Stomach (tissue), 4 donors: ENCODE results near the gene CHD5.

ENCODE experiments used
- EP300 ChIP-seq: sonication (generic); formaldehyde crosslinking; IDR thresholded peaks from one replicate; pipeline ENCODE4 v1.6.1; 2017; ENCODE audit warnings: antibody characterized with exemption
- POLR2AphosphoS5 ChIP-seq, 3 donors: sonication (generic); formaldehyde crosslinking; IDR thresholded peaks; one replicate each; pipeline ENCODE4 v1.6.1; 2016; ENCODE audit warnings: antibody characterized with exemption in 3 of 3
- TF ChIP-seq, protein P1 (sequence below), 7 experiments: fragments of 450-650 bp in 4 of 7; fragments of 200-600 bp in 3 of 7; sonication (generic) in 3 of 7; IDR thresholded peaks; one replicate each; pipeline ENCODE4 v1.5.1; 2016 to 2019; ENCODE audit warnings: antibody characterized with exemption in 7 of 7, control low read depth in 2 of 7, mild to moderate bottlenecking in 1 of 7

GRCh38 chr1:6090996-6091822, 88.9 kb downstream of the CHD5 start:
- TF ChIP-seq, protein P1, sequence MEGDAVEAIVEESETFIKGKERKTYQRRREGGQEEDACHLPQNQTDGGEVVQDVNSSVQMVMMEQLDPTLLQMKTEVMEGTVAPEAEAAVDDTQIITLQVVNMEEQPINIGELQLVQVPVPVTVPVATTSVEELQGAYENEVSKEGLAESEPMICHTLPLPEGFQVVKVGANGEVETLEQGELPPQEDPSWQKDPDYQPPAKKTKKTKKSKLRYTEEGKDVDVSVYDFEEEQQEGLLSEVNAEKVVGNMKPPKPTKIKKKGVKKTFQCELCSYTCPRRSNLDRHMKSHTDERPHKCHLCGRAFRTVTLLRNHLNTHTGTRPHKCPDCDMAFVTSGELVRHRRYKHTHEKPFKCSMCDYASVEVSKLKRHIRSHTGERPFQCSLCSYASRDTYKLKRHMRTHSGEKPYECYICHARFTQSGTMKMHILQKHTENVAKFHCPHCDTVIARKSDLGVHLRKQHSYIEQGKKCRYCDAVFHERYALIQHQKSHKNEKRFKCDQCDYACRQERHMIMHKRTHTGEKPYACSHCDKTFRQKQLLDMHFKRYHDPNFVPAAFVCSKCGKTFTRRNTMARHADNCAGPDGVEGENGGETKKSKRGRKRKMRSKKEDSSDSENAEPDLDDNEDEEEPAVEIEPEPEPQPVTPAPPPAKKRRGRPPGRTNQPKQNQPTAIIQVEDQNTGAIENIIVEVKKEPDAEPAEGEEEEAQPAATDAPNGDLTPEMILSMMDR (IDR thresholded peaks at IDR 0.05) = no peak
- TF ChIP-seq POLR2AphosphoS5 (IDR thresholded peaks at IDR 0.05) (no peak), EP300 (no peak)
